GM19397 (cell line): ENCODE results near the gene C10orf90.

Source experiments
- ATAC-seq: cut with Tn5 transposase; IDR thresholded peaks from one replicate; pipeline ENCODE4 v1.9.1; 2021; ENCODE audit warnings: mild to moderate bottlenecking, moderate library complexity; ENCODE audit not compliant: unreplicated experiment

The C10orf90 gene, protein sequence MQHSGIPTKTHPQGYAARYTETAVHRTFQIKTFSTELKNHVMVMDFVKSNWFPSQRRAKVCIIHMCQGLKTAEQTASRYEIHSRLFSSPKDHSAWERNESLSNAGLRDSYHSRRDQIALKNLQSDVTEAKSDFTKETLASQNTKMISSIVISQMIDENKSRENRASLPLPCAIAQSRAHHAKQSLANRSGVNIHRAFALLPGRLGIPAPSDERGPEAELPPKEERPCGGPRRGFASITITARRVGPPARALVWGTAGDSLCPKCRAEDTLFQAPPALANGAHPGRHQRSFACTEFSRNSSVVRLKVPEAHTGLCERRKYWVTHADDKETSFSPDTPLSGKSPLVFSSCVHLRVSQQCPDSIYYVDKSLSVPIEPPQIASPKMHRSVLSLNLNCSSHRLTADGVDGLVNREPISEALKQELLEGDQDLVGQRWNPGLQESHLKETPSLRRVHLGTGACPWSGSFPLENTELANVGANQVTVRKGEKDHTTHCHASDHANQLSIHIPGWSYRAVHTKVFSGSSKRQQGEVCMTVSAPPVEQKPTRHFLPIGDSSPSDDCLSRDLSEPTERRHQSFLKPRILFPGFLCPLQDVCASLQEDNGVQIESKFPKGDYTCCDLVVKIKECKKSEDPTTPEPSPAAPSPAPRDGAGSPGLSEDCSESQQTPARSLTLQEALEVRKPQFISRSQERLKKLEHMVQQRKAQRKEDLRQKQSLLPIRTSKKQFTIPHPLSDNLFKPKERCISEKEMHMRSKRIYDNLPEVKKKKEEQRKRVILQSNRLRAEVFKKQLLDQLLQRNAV

DNA sequence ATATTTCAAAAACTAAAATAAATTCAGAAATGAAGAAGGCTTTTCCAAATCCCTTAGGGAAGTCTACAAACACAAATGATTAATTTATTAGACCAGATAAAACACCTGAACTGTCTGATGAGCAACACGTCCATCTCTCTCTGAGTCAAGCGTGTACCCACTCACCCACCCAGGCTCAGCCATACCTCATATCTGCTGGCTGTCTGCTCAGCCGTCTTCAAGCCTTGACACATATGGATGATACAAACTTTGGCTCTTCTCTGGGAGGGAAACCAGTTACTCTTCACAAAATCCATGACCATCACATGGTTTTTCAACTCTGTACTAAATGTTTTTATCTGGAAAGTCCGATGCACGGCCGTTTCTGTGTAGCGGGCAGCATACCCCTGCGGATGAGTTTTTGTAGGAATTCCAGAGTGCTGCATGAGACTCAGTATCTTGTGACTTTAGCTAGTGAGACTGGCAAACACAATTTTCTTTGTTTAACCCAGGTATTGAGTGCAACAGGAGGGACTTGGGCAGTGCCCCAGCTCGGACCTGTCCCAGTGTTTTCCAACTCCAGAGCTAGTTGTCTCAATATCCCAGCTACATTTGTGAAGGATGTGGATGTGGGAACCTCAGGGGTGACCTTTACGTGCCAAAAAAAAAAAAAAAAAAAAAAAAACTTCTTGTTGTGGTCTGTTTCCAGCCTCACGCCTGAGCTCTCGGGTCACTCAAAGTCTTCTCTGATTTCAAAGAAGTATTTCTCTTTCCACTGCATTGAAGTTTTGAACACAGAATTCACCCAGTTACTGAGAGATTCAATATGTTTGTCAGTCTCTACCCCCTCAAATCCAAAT is at the start of gene C10orf90:
Gene C10orf90, minus strand, starts transcription at position 638 of the 839 bp plus-strand sequence. Its CDS starts 213 bp downstream, at position 425.
- ATAC-seq = no peak

DNA sequence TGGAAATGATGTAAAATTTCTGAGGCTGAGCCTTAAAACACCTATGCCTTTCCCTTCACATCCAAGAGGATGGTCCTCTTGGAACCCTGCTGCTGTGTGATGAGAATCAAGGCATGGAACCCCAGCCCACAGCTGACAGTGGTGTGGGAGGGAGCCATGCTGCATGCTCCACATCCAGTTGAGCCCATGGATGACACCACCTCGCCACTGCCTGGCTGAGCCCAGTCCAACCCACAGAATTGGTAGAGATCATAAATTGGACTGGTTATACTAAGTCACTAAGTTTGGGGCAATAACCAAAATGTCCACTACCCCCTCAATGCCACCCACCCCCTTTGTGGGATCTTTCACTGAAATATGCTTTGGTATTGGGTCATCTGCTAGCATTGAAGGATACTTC is 45.9 kb upstream of the C10orf90 start:
- ATAC-seq = no peak

DNA sequence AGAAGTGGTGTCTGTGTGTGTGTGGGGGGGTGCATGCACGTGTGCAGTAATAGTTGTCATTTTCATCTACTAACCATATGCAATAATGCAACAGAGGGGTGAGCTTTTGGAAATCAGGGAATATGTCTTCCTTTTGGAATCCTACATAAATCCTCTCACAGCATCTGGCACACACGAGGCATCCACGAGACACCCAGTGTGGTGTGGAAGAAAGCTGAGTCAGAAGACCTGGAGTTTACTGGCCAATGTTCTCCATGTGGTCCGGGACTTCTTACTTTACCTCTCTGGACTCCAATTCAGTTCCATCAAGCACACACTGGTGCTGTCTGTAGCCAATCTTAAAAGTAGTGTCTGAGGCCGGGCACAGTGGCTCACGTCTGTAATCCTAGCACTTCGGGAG is 43.1 kb upstream of the C10orf90 start:
- no peak for ATAC-seq

DNA sequence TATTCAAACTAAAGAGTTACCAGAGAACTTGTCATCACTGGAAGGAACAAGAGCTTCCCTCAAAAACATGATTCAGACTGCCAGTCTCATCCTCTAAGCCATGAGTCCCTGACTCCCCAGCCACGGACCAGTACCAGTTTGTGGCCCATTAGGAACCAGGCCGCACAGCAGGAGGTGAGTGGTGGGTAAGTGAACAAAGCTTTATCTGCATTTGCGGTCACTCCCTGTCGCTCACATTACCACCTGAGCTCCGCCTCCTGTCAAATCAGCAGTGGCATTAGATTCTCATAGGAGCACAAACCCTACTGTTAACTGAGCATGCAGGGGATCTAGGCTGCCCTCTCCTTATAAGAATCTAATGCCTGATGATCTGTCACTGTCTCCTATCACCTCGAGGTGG is 42.2 kb upstream of the C10orf90 start:
- ATAC-seq = no peak

DNA sequence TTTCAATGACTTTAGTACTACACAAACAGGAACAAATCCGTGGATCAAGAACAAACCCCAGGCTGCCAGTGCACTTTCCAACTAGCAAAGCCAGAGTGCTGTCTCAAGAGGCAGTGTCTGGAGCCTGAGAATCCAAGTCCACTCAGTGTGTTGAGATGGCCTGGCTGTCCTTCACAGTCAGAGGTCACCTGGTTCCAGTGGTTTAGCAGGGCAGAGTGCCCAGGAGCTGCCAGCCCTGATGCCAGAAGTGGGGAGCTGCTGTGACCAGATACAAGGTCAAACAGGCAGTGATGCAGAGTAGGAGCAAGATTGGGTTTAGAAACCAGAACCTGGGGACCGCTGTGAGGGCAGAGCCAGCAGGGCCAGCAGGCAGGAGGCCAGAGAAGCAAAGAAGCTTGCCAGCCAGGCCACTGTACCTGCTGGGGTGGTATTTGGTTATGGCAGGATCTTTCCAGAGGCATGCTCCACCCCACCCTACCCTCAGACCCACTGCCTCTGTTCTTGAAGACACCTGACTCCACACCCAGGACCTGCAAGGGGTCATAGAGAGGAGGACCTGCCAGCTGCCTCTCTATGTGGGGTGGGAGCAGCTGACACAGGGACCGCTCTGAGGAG is 35.6 kb upstream of the C10orf90 start:
- no peak for ATAC-seq

DNA sequence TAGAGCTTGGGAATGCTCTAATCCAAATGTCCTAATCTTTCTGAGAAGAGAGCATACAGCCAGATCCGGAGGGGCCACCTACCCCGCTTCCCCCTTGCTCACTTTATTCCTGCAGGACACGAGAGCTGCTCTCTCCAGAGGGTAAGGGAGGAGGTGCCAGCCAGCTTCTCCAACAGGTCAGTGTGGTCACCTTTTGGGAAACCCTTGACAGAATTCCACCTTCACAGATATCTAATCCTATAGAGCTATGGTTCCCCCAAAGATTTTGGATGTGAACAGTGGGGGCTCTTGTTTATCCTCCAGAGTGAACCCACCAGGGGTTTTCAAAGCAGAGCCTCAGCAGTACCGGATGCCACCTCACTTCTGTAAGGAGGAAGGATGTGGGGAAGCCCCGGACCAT is 34.6 kb upstream of the C10orf90 start:
- ATAC-seq = no peak

DNA sequence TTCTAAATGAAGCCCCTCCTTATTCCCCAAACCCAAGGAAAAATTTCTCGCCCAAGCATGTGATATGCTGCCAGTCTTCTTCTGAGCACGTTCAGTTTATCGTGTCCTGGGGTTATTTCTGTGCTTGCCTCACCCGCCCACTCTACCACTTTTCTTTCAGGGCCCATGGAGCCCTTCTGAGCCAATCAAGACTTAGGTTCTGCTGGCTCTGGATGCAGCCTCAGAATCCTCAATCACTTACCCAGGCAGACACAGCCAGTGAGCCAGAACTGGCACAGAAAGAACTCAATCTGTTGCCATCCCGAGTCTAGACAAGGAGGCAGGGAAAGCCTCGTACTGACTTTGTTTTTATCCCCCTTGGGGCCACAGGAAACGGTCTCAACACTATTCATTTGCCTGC is 34.2 kb upstream of the C10orf90 start:
- no peak for ATAC-seq

DNA sequence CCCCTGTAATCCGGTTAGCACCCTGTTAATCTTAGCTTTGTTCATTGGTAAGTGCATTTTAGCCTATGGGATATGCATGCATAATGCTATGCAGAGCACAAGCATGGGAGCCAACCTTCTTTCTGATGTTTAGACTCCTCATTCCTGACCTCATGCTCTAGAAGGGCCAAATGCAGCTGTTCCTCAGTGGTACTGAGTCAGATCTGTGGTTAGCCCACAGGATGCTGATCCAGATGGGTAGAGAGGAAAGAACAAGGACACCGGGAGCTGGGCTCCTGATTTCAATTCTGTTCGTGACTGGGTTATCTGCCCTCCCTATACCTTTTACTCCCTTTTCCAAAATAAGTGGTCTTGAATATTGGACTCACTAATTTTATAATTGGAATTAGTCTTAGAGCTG is 31.7 kb upstream of the C10orf90 start:
- ATAC-seq = no peak

DNA sequence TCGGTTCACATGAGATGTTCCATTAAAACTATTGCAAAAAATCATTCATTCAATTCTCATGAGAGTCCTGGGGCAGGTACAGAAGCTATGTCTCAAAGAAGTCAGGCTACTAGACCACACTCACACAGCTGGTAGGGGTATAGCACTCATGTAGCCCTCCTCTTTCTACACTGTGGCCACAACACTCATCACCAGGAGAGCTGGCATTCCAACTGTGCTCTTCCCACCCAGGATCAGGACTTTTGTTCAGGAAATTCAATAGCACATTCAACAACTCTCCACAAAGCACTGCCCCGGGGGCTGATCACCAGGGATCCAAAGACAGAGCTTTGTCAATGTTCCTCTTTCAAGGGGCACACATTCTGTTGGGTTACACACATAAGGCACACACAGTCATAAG is 31.0 kb upstream of the C10orf90 start:
- no peak for ATAC-seq

DNA sequence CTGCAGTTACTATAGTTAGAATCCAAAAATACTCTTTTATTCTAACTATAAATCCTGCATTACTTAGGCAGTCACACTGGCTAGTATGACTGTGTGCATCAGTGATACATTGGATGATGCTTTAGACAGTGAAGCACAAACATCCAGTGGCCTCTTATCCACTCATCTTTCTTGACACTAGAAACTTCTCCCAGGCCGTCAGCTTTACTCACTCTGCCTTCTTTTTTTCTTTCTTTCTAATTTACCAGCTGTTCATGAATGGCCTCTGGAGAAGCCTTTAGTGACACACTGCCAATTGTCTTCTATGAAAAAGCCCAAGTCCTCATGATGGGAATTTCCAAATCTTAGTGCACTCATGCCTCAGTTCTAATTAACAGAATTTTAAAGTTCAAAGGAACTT is 26.2 kb upstream of the C10orf90 start:
- no peak for ATAC-seq

DNA sequence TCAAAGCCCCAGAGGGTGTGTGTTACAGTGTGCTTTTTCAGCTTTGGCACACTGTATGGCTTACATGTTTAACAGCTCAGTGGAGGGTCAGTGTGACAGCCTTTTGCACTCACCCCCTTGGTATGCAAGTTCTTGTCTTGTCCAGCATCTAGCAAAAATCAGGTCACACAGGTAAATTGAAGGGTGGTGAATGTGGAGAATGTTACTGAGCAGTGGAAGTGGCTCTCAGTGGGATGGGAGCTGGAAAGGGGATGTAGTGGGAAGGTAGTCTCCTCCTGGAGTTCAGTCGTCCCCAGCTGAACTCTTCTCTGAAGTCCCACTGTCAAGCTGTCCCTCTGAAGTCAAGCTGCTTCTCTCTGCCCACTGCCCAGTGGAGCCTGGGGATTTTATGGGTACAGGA is 21.0 kb upstream of the C10orf90 start:
- ATAC-seq = no peak

DNA sequence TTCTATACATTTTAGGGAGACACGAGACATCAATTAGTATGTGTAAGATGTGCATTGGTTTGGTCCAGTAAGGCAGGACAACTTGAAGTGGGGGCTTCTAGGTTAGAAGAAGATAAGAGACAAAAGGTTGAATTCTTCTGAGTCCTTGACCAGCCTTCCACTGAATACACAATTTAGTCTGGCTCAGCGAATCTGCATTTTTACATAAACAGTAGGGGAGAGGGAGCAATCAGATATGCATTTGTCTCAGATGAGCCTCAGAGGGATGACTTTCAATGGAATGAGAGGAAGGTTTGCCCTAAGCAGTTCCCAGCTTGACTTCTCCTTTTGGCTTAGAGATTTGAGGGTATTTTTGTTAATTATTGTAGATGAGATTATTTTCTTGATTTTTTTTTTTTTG is 20.0 kb upstream of the C10orf90 start:
- ATAC-seq = no peak

DNA sequence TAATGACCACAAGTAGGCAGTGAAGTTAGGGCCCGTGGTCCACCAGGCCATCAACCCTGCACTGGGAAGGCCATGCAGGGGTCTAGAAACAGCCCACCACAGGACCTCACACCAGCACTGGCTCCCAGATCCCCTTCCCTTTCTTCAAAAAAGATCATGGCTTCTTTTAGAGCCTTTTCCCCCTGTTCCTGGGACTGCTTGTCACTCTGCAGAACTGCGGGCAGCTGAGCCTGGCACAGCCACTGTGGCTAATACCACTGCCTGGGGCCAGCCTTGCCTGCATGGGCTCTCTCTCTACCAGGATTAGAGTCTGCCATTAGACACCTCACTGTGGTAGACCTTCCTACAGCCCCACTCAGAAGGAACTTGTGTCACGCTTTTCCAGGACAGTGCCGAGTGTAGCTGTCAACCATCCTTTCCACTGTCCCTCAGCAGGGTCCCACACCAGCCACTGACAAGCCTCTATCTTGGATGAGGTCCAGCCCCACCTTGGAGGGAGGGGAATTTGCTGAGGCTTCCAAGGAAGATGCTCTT is 19.0 kb upstream of the C10orf90 start:
- no peak for ATAC-seq

DNA sequence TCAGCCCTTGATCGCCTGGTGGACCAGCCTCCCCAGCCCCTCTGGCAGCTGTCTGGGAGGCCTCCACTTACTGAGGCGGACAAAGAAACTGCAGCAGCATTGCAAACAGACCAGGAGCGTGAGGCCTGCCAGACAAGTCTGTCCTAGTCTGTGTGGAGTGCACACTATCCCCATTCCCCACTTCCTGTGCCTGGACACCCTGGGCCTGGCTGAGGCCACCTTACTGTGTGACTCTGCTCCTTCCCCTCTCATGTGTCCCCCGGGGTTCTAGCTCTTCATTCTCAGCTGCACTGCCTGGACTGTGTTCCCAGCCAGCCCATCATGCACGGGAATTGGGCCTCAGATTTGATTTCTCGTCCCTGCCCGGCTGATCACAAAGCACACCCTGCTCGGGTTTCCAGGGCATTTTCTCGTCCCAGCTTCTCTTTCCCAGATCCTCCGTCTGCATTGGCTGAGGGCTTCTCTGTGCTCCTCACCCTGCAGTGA is 16.7 kb upstream of the C10orf90 start:
- no peak for ATAC-seq

DNA sequence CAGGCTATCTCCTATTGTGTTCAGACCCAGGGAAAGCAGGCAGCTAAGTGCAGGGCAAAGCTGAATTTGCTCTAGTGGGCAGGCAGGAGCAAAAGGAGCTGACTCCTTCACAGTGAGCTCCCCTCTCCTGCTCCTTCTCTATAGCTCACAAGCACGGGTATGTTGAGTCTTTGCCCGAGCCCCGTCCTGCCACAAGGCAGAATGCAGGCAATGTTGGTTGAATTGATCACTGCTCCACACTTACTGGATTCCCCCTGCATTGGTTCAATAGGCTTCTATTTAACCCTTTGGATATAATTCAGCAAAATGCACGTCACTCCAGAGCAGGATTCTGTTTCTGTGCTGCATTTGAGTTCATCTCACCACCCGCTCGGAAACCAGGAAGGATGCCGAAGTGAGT is 16.2 kb upstream of the C10orf90 start:
- ATAC-seq = no peak

DNA sequence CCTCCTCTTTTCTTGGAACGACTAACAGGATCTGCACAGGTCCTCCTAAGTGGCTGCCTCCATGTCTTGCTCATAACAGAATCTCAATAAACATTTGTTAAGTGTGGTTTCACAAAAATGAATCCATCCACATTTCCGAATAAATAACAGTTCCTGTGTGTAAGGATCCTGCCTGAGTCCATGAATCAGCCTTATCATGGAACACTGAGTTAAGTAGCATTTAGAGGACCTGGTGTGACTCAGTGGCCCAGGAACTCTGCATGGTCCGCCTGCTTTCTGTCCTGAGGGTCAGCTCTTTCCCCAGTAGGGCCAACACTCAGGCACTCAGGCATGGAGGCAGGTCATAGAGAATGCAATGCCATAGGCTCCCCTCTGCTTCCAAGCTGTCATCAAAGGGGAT is 15.8 kb upstream of the C10orf90 start:
- ATAC-seq = no peak

DNA sequence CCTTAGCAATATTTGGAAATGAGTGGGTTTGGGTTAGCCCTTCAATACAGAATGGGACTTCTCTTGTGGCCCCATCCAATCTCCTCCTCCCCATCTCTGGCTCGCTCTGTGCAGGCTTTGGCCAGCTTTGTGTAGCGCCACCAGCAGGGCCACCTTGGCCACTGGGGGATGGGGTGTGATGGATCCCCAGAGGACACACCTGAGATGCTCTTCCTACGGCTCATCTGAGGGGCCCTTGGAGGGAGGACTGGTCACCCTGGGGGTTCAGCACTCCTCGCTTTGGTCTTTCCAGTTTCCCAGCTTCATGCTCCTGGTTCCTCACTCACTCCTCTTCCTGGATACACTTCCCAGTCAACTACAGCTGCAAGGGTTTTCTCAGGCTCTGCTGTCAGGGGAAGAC is 15.3 kb upstream of the C10orf90 start:
- no peak for ATAC-seq

DNA sequence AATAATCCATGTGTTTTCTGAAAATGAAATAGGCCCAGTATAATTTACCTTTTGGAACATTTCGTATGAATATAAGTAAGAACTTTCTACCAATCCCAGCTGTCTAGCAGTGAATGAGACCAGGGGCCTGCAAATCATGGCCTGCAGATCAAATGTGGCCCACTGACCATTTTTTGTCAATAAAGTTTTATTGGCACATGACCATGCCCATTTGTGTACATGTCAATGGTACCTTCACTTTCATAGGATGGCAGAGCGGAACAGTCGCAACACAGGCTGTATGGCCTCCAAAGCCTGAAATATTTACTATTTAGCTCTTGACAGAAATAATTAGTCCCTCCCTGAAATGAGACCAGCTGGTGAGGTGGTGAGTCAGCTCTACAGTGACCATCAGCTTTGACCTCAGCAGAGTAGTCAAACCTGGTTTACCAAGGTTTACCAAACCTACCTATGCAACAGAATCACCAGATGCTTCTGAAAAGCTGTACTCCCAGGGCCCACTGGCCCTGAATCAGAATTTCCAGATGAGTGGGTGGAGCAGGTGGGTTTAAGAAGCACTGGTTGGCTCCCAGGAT is 13.8 kb upstream of the C10orf90 start:
- ATAC-seq = no peak

DNA sequence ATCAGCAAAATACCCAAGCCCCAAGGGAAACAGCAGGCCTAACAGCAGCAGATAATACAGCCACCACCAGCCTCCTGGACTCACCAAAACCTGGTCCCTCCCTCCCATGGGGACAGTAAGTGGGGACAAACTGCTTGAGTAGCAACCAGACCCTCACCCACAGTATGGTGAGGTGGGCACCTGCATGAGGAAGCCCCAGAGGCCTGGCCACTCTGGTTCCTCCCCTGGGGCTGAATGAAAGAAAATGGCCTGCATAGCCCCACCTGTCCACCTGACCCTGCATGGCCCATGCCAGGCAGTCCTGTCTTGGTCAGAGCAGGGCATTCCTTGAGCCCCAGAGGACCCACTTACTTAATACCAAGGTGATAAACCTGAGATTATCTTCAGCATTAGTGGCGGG is 13.0 kb upstream of the C10orf90 start:
- no peak for ATAC-seq
